Subcutaneous adipose tissue (tissue), 4 donors: Measurements from ENCODE around the gene KAZN. TPM values are rescaled to one million over a fixed set of nuclear protein-coding genes. Genes with fewer than 3 reads are reported as not detected.

Source experiments
- total RNA-seq, 4 donors: library from RNA; depleted of rRNA; stranded (reverse); fragments of >200 nt; gene quantifications; one replicate each; pipeline ENCODE4 v1.1.0, GENCODE V29; 2016
- TF ChIP-seq, protein P1 (sequence below): fragments of 450-650 bp; IDR thresholded peaks from one replicate; pipeline ENCODE4 v1.5.1; 2016; ENCODE audit warnings: low read depth, mild to moderate bottlenecking, control low read depth, antibody characterized with exemption, moderate library complexity

KAZN gene
- total RNA-seq, 4 donors from 2014 or later = 7.5 to 22.2 (median 10.4) TPM

DNA sequence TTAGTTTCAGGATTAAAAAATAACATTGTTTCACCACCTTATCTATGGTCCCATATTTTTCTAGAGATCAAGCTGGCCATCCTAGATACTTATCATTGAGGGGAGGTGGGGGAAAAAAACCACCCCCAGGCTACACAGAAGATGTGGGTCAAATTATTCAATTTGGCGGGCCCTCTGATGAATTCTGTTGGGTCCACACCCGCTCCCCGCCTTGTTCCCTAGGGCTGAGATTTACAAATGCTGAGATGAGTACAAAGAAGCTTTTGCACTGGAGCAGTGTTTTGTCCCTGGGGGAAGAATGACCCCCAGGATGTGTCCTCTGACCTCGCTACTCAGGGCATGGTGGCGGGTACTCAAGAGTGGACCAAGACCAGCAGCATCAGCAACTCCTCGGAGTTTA is 308.2 kb downstream of the KAZN start:
- TF ChIP-seq, protein P1, sequence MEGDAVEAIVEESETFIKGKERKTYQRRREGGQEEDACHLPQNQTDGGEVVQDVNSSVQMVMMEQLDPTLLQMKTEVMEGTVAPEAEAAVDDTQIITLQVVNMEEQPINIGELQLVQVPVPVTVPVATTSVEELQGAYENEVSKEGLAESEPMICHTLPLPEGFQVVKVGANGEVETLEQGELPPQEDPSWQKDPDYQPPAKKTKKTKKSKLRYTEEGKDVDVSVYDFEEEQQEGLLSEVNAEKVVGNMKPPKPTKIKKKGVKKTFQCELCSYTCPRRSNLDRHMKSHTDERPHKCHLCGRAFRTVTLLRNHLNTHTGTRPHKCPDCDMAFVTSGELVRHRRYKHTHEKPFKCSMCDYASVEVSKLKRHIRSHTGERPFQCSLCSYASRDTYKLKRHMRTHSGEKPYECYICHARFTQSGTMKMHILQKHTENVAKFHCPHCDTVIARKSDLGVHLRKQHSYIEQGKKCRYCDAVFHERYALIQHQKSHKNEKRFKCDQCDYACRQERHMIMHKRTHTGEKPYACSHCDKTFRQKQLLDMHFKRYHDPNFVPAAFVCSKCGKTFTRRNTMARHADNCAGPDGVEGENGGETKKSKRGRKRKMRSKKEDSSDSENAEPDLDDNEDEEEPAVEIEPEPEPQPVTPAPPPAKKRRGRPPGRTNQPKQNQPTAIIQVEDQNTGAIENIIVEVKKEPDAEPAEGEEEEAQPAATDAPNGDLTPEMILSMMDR = no peak

DNA sequence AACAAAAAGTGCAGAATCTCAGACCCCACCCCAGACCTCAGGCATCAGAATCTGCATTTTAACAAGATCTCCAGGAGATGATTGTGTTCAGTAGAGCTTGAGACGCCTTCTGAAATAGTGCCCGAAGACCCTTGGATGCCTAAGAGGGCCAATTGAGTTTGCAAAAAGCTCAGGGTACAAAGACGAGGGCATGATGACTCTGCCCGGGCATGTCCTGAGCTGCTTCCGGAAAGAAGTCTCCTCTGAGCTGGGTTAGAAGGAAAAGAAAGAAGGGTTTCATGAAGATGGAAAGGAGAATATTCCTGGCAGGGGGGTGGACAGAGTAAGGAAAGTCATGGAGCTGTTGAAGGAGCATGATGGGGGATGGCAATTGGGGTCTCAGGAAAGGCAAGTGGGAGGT is 308.9 kb downstream of the KAZN start:
- TF ChIP-seq, protein P1 = no peak

DNA sequence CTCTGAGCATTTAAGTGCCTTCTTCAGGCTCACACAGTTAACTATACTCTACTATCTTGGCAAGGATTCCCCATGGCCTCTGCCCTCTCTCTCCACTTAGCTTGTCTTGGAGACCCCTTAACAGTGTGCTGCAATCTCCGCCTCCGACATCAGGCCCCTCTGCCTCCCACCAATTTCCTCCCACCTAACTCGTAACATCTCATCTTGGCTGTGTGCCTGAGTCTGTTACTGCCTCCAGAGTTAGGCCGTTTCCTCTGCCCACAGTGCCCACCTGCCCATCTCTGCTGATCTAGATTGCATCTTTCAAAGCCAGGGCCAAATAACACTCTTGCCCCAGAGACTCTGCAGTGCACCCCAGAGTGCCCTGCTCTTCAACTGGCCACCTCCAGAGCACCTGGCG is 310.8 kb downstream of the KAZN start:
- TF ChIP-seq, protein P1 = no peak

DNA sequence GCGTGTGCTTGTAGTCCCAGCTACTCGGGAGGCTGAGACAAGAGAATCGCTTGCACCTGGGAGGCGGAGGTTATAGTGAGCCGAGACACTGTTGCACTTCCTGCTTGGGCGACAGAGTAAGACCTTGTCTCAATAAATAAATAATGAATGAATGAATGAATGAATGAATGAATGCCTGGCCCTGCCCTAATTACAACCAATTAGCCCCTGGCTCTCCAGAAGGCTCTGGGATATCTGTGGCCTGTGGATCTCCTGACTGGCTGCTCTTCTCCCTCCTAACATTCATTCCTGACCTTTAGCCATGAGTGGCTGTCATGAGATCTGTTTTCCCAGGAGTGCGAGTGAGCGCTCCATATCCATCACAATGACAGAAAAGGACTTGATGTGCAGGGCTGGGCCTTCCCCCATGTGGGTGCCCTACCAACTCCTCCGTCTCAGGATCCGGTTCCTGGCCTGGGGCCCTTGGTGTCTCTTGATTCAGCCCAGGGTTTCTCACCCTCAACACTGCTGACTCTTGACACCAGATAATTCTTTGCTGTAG is 311.5 kb downstream of the KAZN start:
- TF ChIP-seq, protein P1 = no peak

DNA sequence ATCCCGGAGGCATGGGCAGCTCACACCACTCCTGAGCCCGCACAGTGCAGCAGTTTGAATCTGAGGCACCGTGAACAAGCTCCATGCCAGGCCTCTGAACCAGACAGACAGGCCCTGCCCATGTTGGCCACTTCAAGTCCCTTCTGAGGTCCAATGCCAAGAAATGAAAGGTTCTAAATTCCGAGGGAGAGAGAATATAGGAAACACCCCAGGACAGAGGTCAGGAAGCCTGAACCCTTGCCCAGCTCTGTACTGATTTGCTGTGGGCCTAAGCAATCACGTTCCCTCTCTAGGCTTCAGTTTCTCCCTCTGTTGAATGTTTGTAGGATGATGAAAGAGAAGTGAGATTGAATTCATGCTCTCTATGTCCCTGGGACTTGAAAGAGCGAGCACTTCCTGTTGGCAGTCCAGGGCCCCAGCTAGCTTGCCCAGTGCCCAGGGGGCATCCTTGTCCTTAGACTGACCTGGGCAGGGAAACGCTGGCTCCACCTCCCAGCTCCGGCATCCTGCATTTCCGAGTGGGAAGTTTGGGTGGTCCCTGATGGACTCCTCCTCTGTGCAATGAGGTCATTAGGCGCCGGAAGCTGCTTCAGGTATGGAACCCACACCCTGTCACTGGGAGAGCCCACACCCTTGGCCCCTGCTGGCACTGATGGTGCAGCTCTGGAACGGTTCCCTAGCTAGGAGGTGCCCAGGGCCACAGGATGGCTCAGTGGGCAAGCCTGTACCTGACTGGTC is 312.7 kb downstream of the KAZN start:
- TF ChIP-seq, protein P1 = no peak

DNA sequence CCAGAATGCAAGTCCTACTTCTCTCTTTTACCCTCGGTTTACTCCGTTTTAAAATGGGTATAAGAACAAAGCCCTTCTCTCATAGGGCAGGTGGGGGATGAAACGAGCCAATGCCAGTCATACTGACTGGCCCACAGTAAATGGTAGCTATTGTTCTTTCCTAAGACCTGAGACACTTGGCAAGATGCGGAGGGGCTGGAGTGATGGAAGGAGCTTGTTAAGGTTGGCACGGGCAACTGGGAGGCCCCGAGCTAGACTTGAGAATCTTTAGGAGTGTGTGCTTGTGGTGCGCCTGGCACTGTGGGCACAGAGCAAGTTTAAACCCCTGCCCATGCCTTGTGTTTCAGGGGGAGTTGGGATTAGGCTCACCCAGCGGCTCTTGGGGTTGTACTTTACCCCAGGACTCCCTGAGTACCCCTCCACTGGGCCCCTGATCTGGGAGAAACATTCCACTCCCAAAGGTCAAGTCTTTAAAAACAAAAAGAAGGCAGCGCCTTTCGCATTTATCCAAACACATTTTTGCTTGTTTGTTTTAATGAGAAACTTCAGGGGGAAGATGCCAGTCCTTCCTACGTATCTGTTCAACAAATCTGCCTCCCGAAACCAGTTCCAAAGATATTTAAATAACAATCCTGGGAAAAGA is 314.5 kb downstream of the KAZN start:
- TF ChIP-seq, protein P1 = no peak

DNA sequence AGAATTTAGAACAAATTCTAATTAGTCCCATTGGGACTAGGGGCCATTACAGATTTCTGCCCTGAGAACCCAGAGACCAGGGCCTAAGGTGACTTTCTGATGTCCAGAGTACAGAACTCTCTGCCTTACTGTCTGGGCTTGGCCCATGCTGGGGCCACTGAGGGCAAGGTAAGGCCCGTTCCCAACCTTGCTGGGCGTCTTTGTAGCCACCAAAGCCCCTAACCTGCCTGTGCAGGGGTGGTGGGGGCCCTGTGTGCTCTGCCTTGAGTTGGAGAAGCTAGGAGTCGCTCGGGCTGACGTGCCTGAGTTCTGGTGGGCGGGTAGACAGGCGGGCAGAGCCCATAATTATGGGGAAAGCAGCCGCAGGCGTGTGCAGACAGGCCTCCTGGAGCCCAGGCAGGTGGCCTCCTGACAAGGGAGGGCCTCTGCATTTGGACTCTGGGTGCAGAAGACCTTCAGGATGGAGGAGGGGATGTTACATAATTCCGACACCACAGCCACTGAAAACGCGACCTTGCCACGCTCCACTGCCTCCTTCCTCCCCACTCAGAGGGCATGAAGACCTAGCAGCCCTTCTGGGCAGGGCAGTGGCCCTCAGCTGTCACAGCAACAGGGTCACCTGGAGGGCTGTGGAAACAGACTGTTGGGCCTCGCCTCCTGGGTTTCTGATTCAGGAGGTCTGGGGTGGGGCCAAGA is 315.1 kb downstream of the KAZN start:
- TF ChIP-seq, protein P1 = no peak
